K562 (cell line): Measurements from ENCODE around the gene TAF1B. TPM values are rescaled to one million over a fixed set of nuclear protein-coding genes. Genes with fewer than 3 reads are reported as not detected.

Experiments used
- ATAC-seq: fragments of 200-7000 bp; cut with Tn5 transposase; 3 replicates; pipeline ENCODE4 v1.9.1; 2020; ENCODE audit warnings: moderate library complexity
- Bru-seq: library from RNA; stranded (reverse); fragments of 400-500 nt; gene quantifications from one replicate; lab custom pipeline; 2021; lab: Mats Ljungman, UMichigan
- BruChase-seq, 2 experiments: library from RNA; stranded (reverse); fragments of 400-500 nt; gene quantifications; one replicate each; lab custom pipeline; 2021; lab: Mats Ljungman, UMichigan
- BruUV-seq: library from RNA; stranded (reverse); fragments of 400-500 nt; replicated peaks from 2 replicates; lab custom pipeline; 2021; lab: Mats Ljungman, UMichigan
- CTCF ChIA-PET: fragments of 300-600 bp; formaldehyde crosslinking; extraction: SDS; loops from one replicate; lab custom pipeline; 2021; ENCODE audit warnings: low intra/inter-chr PET ratio; lab: Yijun Ruan, JAX
- POLR2A ChIA-PET: fragments of 300-600, 350-650 bp; sonication (Branson Sonifier 250); formaldehyde crosslinking; extraction: SDS; loops from one replicate; lab custom pipeline; 2021; ENCODE audit warnings: antibody characterized with exemption, inconsistent platforms; lab: Yijun Ruan, JAX
- DNase-seq, 4 experiments: peaks; one replicate each; pipeline versions ENCODE4 v3.0.0 to v3.0.0-alpha.2; 2011 to 2018; ENCODE audit warnings: low spot score in 3 of 4, mixed read lengths in 3 of 4; ENCODE audit errors: extremely low read depth in 1 of 4
- FAIRE-seq: peaks from 2 replicates; lab custom pipeline; 2011; peaks lifted over from hg19 to GRCh38; lab: Jason Lieb, UNC
- H2AFZ ChIP-seq: 2 replicates; pipeline ENCODE4 v1.6.0; 2011; ENCODE audit warnings: low read depth, low read length, control low read depth, inconsistent platforms
- H3K27ac ChIP-seq: fragments of 200-600 bp; 3 replicates; pipeline ENCODE4 v1.8.0; 2011; ENCODE audit warnings: low read depth, mild to moderate bottlenecking, control low read depth, inconsistent platforms, low read length, moderate library complexity, mixed read lengths; ENCODE audit errors: extremely low read depth
- H3K27me3 ChIP-seq, 2 experiments: fragments of 300-600 bp in 1 of 2; 2 replicates in 1 of 2; 3 replicates in 1 of 2; pipeline versions ENCODE4 v1.6.0 to v1.8.0; 2011; ENCODE audit warnings: inconsistent platforms in 2 of 2, low read length in 2 of 2, mild to moderate bottlenecking in 1 of 2, mixed read lengths in 1 of 2, moderate library complexity in 1 of 2; ENCODE audit not compliant: control insufficient read depth in 2 of 2, insufficient read depth in 2 of 2
- H3K36me3 ChIP-seq: fragments of 300-600 bp; 3 replicates; pipeline ENCODE4 v1.8.0; 2011; ENCODE audit warnings: mild to moderate bottlenecking, low read length, inconsistent platforms; ENCODE audit not compliant: control insufficient read depth, insufficient read depth
- H3K4me1 ChIP-seq, 2 experiments: fragments of 200-600 bp in 1 of 2; replicated peaks in 1 of 2; 2 replicates in 1 of 2; 3 replicates in 1 of 2; pipeline versions ENCODE4 v1.5.1 to v1.8.0; 2011; ENCODE audit warnings: inconsistent platforms in 2 of 2, low read length in 2 of 2, mild to moderate bottlenecking in 1 of 2, mixed read lengths in 1 of 2, moderate library complexity in 1 of 2; ENCODE audit not compliant: control insufficient read depth in 2 of 2, insufficient read depth in 2 of 2
- H3K4me2 ChIP-seq: 2 replicates; pipeline ENCODE4 v1.6.1; 2011; ENCODE audit warnings: low read length, control low read depth, inconsistent platforms, mixed read lengths; ENCODE audit not compliant: insufficient read depth
- H3K4me3 ChIP-seq: fragments of 200-600 bp; sonication (generic), shearing (Covaris generic); 2 replicates; pipeline ENCODE4 v1.5.1; 2016; ENCODE audit warnings: control low read depth, inconsistent platforms
- H3K79me2 ChIP-seq: fragments of 200-600 bp; 3 replicates; pipeline ENCODE4 v1.8.0; 2011; ENCODE audit warnings: low read length, inconsistent platforms; ENCODE audit not compliant: control insufficient read depth, insufficient read depth
- H3K9ac ChIP-seq, 2 experiments: 2 replicates each; pipeline versions ENCODE4 v1.6.0 to v1.6.1; 2011; ENCODE audit warnings: low read depth in 2 of 2, low read length in 2 of 2, control low read depth in 1 of 2, inconsistent platforms in 1 of 2, mild to moderate bottlenecking in 1 of 2, mixed read lengths in 1 of 2; ENCODE audit not compliant: insufficient read depth in 1 of 2
- H3K9me1 ChIP-seq: one replicate; pipeline ENCODE4 v1.6.0; 2011; ENCODE audit warnings: inconsistent platforms, mild to moderate bottlenecking, low read length, moderate library complexity; ENCODE audit not compliant: control insufficient read depth, insufficient read depth
- H3K9me3 ChIP-seq: replicated peaks from 2 replicates; pipeline ENCODE4 v1.5.1; 2011; ENCODE audit warnings: low read depth, low read length, inconsistent platforms; ENCODE audit not compliant: control insufficient read depth, insufficient read depth
- H4K20me1 ChIP-seq: replicated peaks from 2 replicates; pipeline ENCODE4 v1.6.1; 2011; ENCODE audit warnings: low read length, inconsistent platforms, mixed read lengths; ENCODE audit not compliant: control insufficient read depth, insufficient read depth
- MAFF ChIP-seq: IDR thresholded peaks from 2 replicates; pipeline ENCODE4 v1.6.1; 2012; ENCODE audit warnings: low read length, improper control_type of control experiment
- TRIM25 ChIP-seq: fragments of 450-650 bp; IDR thresholded peaks from 2 replicates; pipeline ENCODE4 v1.7.0; 2016; ENCODE audit warnings: borderline replicate concordance
- ZBED1 ChIP-seq: IDR thresholded peaks from 2 replicates; pipeline ENCODE4 v1.6.1; 2014
- ZNF609 ChIP-seq: sonication (generic); formaldehyde crosslinking; IDR thresholded peaks from 2 replicates; pipeline ENCODE4 v1.8.1; 2023; ENCODE audit warnings: missing genetic modification reagents, mild to moderate bottlenecking, borderline replicate concordance
- WGBS: fragments of 100-300 bp; shearing (Covaris generic); methylation state at CpG from one replicate; pipeline ENCODE4 v1.1.6; 2016; ENCODE audit warnings: low coverage, mixed read lengths; ENCODE audit not compliant: insufficient coverage; ENCODE audit errors: missing lambda C conversion rate; 5-methylcytosine and 5-hydroxymethylcytosine counted together
- in situ Hi-C: fragments of 300-500 bp; cut with MboI; formaldehyde crosslinking; loops from 4 replicates; pipeline ENCODE4 v1.15.0; 2018; ENCODE audit warnings: inconsistent platforms, mixed read lengths
- intact Hi-C: fragments of 100-400 bp; cut with micrococcal nuclease; formaldehyde crosslinking; loops from 2 replicates; pipeline ENCODE4 v1.14.2; 2022
- long read RNA-seq, 3 experiments: library from polyadenylated mRNA in 2 of 3; library from RNA in 1 of 3; unstranded in 2 of 3; stranded (forward) in 1 of 3; transcript quantifications; one replicate each; pipeline ENCODE4 v2.0.0, GENCODE V29; 2019 to 2022
- polyA minus RNA-seq, 3 experiments: library from RNA; depleted of rRNA, polyadenylated mRNA; stranded (reverse); fragments of >200 nt; gene quantifications; 2 replicates each; pipeline ENCODE4 v1.2.3, GENCODE V29; 2011
- polyA plus RNA-seq, 8 experiments: library from polyadenylated mRNA; depleted of rRNA in 4 of 8; stranded (reverse) in 5 of 8; unstranded in 3 of 8; fragments of >200 nt; fragmentation: Nextera tagmentation in 2 of 8; fragmentation: Illumina TruSeq in 1 of 8; extraction: Ambion mirVana in 2 of 8; extraction: Trizol in 1 of 8; gene quantifications; 2 replicates each; pipeline versions ENCODE4 v1.2.1 to v1.2.3, GENCODE V29; 2011 to 2014; ENCODE audit warnings: inconsistent platforms in 1 of 8, missing spikeins in 1 of 8
- total RNA-seq, 7 experiments: library from RNA; depleted of rRNA in 6 of 7; stranded (reverse); fragments of >200 nt in 6 of 7; fragmentation: Illumina TruSeq in 2 of 7; extraction: Trizol in 2 of 7; gene quantifications; 2 replicates each; pipeline versions ENCODE4 v1.2.1 to v1.2.3, GENCODE V29; 2011 to 2021; ENCODE audit warnings: low replicate concordance in 1 of 7

The TAF1B gene
- 21.8 and 60.0 TPM in 2 replicates for total RNA-seq (2011; cell fraction: chromatin; rRNA removed; ENCODE audit: low replicate concordance)
- total RNA-seq (2011; cell fraction: nucleolus; rRNA removed), result 8.7 and 11.8 TPM in 2 replicates
- 28.4 and 35.4 TPM in 2 replicates for total RNA-seq (2011; cell fraction: nucleoplasm; rRNA removed)
- total RNA-seq (2014; rRNA removed), result 8.8 and 15.3 TPM in 2 replicates
- 25.1 and 28.4 TPM in 2 replicates for total RNA-seq (2014; rRNA removed; fragmentation: Illumina TruSeq; extraction: Trizol)
- total RNA-seq (2015; rRNA removed; fragmentation: Illumina TruSeq; extraction: Trizol), result 24.3 and 24.8 TPM in 2 replicates
- total RNA-seq (2021), result 20.4 and 20.7 TPM in 2 replicates
- 11.5 and 17.3 TPM in 2 replicates for polyA plus RNA-seq (2011; rRNA removed)
- polyA plus RNA-seq (2011; cell fraction: cytosol; rRNA removed), result 3.0 and 4.9 TPM in 2 replicates
- 10.8 and 13.1 TPM in 2 replicates for polyA plus RNA-seq (2011; cell fraction: nucleus; rRNA removed)
- 9.6 and 9.9 TPM in 2 replicates for polyA plus RNA-seq (2012)
- polyA plus RNA-seq (2014; fragmentation: Illumina TruSeq; extraction: Trizol), result 15.0 and 16.8 TPM in 2 replicates
- 10 to 100 TPM; 13.2 to 17.4 TPM for polyA plus RNA-seq (2014; fragmentation: Nextera tagmentation; extraction: Ambion mirVana)
- polyA plus RNA-seq (2014; rRNA removed), result 9.9 and 12.9 TPM in 2 replicates
- 27.9 and 37.5 TPM in 2 replicates for polyA minus RNA-seq (2011; rRNA and poly(A)+ RNA removed)
- polyA minus RNA-seq (2011; cell fraction: cytosol; rRNA and poly(A)+ RNA removed), result 11.2 and 13.0 TPM in 2 replicates
- polyA minus RNA-seq (2011; cell fraction: nucleus; rRNA and poly(A)+ RNA removed), result 26.1 and 43.8 TPM in 2 replicates
- Bru-seq, nascent RNA, result percentile 70 among the genes with signal in this experiment
- BruChase-seq, experiment 1, labeled RNA remaining after a 2-hour chase, result percentile 66 among the genes with signal in this experiment
- percentile 66 among the genes with signal in this experiment for BruChase-seq, experiment 2, labeled RNA remaining after a 6-hour chase
- long read RNA-seq, experiment 1, transcript TAF1B-201 (15 exons, 2,387 nt), result major isoform, 34 of 55 reads
- long read RNA-seq, experiment 1, partial matches to known transcripts, result 11 of 55 reads
- long read RNA-seq, experiment 1, other reads (novel, unspliced or antisense), result 9 of 55 reads
- long read RNA-seq, experiment 2, partial matches to known transcripts, result 5 of 7 reads
- long read RNA-seq, experiment 2, other reads (novel, unspliced or antisense), result 1 of 7 reads
- long read RNA-seq, experiment 3, partial matches to known transcripts, result 9 of 16 reads
- long read RNA-seq, experiment 3, other reads (novel, unspliced or antisense), result 6 of 16 reads

- Histone ChIP-seq H3K4me1 (peaks cover 10 to 17% of the 10 kb centered on the region in 2 experiments), H3K79me2 (peaks cover 35% of the 10 kb centered on the region), H3K27ac (peak within 1 kb of the TSS; percentile 88), H3K27me3 (no peaks in the 10 kb centered on the region), H3K9me3 (no peaks in the 10 kb centered on the region), H3K4me3 (peak within 1 kb of the TSS; percentile 55), H2AFZ (peak within 1 kb of the TSS; percentile 92), H3K9ac (peak within 1 kb of the TSS; percentile 88), H3K9me1 (no peaks in the 10 kb centered on the region), H4K20me1 (no peaks in the 10 kb centered on the region), H3K4me2 (peak within 1 kb of the TSS; percentile 91), H3K36me3 (peaks cover 26% of the 10 kb centered on the region)
- under 1% methylated on average over 53 of the region's 70 CpGs for WGBS
- no TSS peak for BruUV-seq
- ATAC-seq (peak; percentile 95), DNase-seq (peak; percentile 95 to 97 (median 97)), FAIRE-seq (peak; percentile 91)
- CTCF ChIA-PET, result interaction anchor here (0.6 to 0.7 kb wide), 2 partner anchors 29 to 206 kb away, joined by 3 read pairs; no protein-coding TSS in a partner anchor
- in situ Hi-C loops (no loop called here), intact Hi-C loops (loop anchor here (1.0 to 2.0 kb wide), 2 partner anchors 29 to 71 kb away; no protein-coding TSS in a partner anchor)
- POLR2A ChIA-PET, result interaction anchor here (0.5 to 3.7 kb wide), 22 partner anchors 9 to 817 kb away, joined by 3 to 11 read pairs (median 4); partner anchors contain the start of gene YWHAQ
- no peak for TF ChIP-seq ZBED1
- 0 out of 2 replicates have a peak, but pooled peaks have one; percentile 25 for TF ChIP-seq ZNF609 (CRISPR knock-in tag)
- TF ChIP-seq MAFF, result no peak
- TF ChIP-seq TRIM25, result no peak
Observed at GRCh38 chr2:9843229-9844035, at the start of gene TAF1B. TSS of gene TAF1B (plus strand) at chr2:9843474. CDS start at chr2:9843542, 68 bp downstream.
